Right kidney (tissue), 1 donor: ENCODE results near the gene QKI.

Experiments used
- DNase-seq: peaks from one replicate; pipeline ENCODE4 v3.0.0-alpha.2; 2016

The QKI gene

GRCh38 chr6:163389354-163389753 is 25.2 kb upstream of the QKI start:
- DNase-seq = no peak

GRCh38 chr6:163390770-163391169 is 23.7 kb upstream of the QKI start:
- no peak for DNase-seq

GRCh38 chr6:163391985-163392384 is 22.5 kb upstream of the QKI start:
- no peak for DNase-seq

GRCh38 chr6:163392533-163392932 is 22.0 kb upstream of the QKI start:
- no peak for DNase-seq

- DNase-seq = no peak
Observed at GRCh38 chr6:163393923-163394322, 20.6 kb upstream of the QKI start.

GRCh38 chr6:163394659-163395058 is 19.9 kb upstream of the QKI start:
- DNase-seq = no peak

GRCh38 chr6:163395122-163395830 is 19.2 kb upstream of the QKI start:
- DNase-seq = no peak

- DNase-seq = no peak
Observed at GRCh38 chr6:163395831-163396185, 18.7 kb upstream of the QKI start.

GRCh38 chr6:163397326-163397725 is 17.2 kb upstream of the QKI start:
- DNase-seq = no peak

GRCh38 chr6:163398115-163398514 is 16.4 kb upstream of the QKI start:
- DNase-seq = no peak

GRCh38 chr6:163398815-163399214 is 15.7 kb upstream of the QKI start:
- no peak for DNase-seq

- no peak for DNase-seq
Observed at GRCh38 chr6:163400509-163400908, 14.0 kb upstream of the QKI start.

GRCh38 chr6:163401039-163401885 is 13.3 kb upstream of the QKI start:
- no peak for DNase-seq

GRCh38 chr6:163402616-163403015 is 11.9 kb upstream of the QKI start:
- no peak for DNase-seq

- DNase-seq = no peak
Observed at GRCh38 chr6:163404825-163405265, 9.7 kb upstream of the QKI start.

GRCh38 chr6:163405412-163406309 is 8.9 kb upstream of the QKI start:
- peak; percentile 42 for DNase-seq

GRCh38 chr6:163406366-163406765 is 8.2 kb upstream of the QKI start:
- no peak for DNase-seq

- DNase-seq = no peak
Observed at GRCh38 chr6:163406830-163407229, 7.7 kb upstream of the QKI start.

- no peak for DNase-seq
Observed at GRCh38 chr6:163408352-163408991, 6.0 kb upstream of the QKI start.

- no peak for DNase-seq
Observed at GRCh38 chr6:163409712-163410111, 4.8 kb upstream of the QKI start.

GRCh38 chr6:163412341-163412740 is 2.2 kb upstream of the QKI start:
- no peak for DNase-seq

- DNase-seq = no peak
Observed at GRCh38 chr6:163412801-163413344, 1.6 kb upstream of the QKI start.
